Karpas-422 (cell line): ENCODE results near the gene ZNF835. TPM values are rescaled to one million over a fixed set of nuclear protein-coding genes. Genes with fewer than 3 reads are reported as not detected.
"Not testable (repeated sequence)": the region's sequence is repeated elsewhere in the genome, so short reads cannot be mapped to it uniquely, and the experiment has no call there.

ENCODE experiments used
- DNase-seq: peaks from one replicate; pipeline ENCODE4 v3.0.0-alpha.2; 2015
- H2AFZ ChIP-seq: fragments of 200-600 bp; sonication (generic); 2 replicates; pipeline ENCODE4 v1.6.1; 2014; ENCODE audit warnings: antibody characterized with exemption, low read length, mixed read lengths
- H3K27ac ChIP-seq: fragments of 200-600 bp; sonication (generic); 2 replicates; pipeline ENCODE4 v1.5.1; 2014; ENCODE audit warnings: mild to moderate bottlenecking, low read length, moderate library complexity
- H3K27me3 ChIP-seq: fragments of 200-600 bp; sonication (generic); 2 replicates; pipeline ENCODE4 v1.6.1; 2014; ENCODE audit warnings: low read length, mixed read lengths
- H3K36me3 ChIP-seq: fragments of 200-600 bp; sonication (generic); 2 replicates; pipeline ENCODE4 v1.6.1; 2014; ENCODE audit warnings: low read length, mixed read lengths; ENCODE audit not compliant: insufficient read depth
- H3K4me1 ChIP-seq: fragments of 200-600 bp; sonication (generic); 2 replicates; pipeline ENCODE4 v1.6.1; 2014; ENCODE audit warnings: mild to moderate bottlenecking, low read length, mixed read lengths
- H3K4me2 ChIP-seq: fragments of 200-600 bp; sonication (generic); 2 replicates; pipeline ENCODE4 v1.6.1; 2014; ENCODE audit warnings: low read length, low read depth, mild to moderate bottlenecking; ENCODE audit not compliant: poor library complexity, severe bottlenecking
- H3K4me3 ChIP-seq: fragments of 200-600 bp; sonication (generic); 2 replicates; pipeline ENCODE4 v1.5.1; 2014; ENCODE audit warnings: mild to moderate bottlenecking, antibody characterized with exemption, low read length, mixed read lengths
- H3K79me2 ChIP-seq: fragments of 200-600 bp; sonication (generic); 2 replicates; pipeline ENCODE4 v1.6.1; 2014; ENCODE audit warnings: mild to moderate bottlenecking, low read length, mixed read lengths
- H3K9ac ChIP-seq: fragments of 200-600 bp; sonication (generic); 2 replicates; pipeline ENCODE4 v1.6.0; 2014; ENCODE audit warnings: low read length
- H3K9me2 ChIP-seq: fragments of 200-600 bp; sonication (generic), shearing (Covaris generic); replicated peaks from 2 replicates; pipeline ENCODE4 v1.6.0; 2014; ENCODE audit warnings: mild to moderate bottlenecking, low read length, moderate library complexity; ENCODE audit not compliant: insufficient read depth
- H3K9me3 ChIP-seq: fragments of 300-700, 200-600 bp; sonication (generic); 2 replicates; pipeline ENCODE4 v1.6.1; 2014; ENCODE audit warnings: low read length, mixed read lengths
- H4K20me1 ChIP-seq: fragments of 200-600 bp; sonication (generic); 2 replicates; pipeline ENCODE4 v1.6.1; 2014; ENCODE audit warnings: mild to moderate bottlenecking, antibody characterized with exemption, low read length, low read depth; ENCODE audit not compliant: insufficient read depth
- total RNA-seq: library from RNA; depleted of rRNA; stranded (reverse); fragments of >200 nt; shearing (Covaris generic); gene quantifications from 2 replicates; pipeline ENCODE4 v1.2.3, GENCODE V29; 2014; ENCODE audit warnings: low replicate concordance

ZNF835 gene
- total RNA-seq, 1 experiment from 2014 or later, result not detected

DNA sequence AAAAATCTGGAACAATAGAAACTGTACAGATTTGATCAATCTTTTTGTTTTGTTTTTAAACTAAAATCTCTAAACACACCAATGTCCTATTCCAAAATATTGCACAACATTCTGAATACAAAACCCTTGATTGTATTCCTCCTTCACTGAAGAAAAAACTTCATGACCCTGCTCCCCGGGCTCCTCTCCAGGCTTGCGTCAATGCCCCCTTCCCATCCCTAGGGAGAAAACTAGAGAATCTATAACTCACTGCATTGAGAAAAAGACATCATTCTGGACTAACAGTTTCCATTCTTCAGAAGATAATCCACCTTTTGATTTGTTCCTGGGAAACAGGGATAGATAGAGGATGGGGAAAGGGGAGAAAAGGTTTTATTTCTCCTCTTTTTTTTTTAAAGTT, 1.1 kb upstream of the ZNF835 start:
- H3K4me1 ChIP-seq, H3K9me2 ChIP-seq, H3K9ac ChIP-seq, H3K4me3 ChIP-seq, H3K27ac ChIP-seq, H3K36me3 ChIP-seq, H3K4me2 ChIP-seq, H3K79me2 ChIP-seq, H4K20me1 ChIP-seq, H3K27me3 ChIP-seq, H2AFZ ChIP-seq, DNase-seq: not testable (repeated sequence)
- peaks cover 26% of the 10 kb centered on the region for H3K9me3 ChIP-seq

DNA sequence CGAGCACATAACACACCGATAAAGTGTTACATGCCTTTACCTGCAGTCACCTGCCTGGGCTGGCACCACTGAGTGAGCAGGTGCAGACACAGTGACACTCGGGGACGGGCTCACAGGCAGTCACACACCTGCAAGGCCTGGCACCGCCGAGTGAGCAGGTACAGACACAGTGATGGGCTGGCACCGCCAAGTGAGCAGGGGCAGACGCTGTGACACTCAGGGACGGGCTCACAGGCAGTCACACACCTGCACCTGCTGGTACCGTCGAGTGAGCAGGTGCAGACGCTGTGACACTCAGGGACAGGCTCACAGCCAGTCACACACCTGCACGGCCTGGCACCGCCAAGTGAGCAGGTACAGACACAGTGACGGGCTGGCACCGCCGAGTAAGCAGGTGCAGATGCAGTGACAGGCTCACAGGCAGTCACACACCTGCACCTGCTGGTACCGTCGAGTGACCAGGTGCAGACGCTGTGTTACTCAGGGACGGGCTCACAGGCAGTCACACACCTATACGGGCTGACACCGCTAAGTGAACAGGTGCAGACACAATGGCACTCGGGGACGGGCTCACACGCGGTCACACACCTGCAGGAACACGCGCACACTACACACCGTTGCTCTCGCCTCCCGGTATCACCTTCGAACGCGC, 470 bp downstream of the ZNF835 start:
- Histone ChIP-seq H2AFZ (no peak overlapping the region), H3K9ac (no peak overlapping the region), H3K9me3 (peaks cover 31% of the 10 kb centered on the region), H3K4me1 (no peaks in the 10 kb centered on the region), H3K4me2 (no peak overlapping the region), H3K27ac (no peak overlapping the region), H4K20me1 (no peaks in the 10 kb centered on the region), H3K9me2 (no peaks in the 10 kb centered on the region), H3K4me3 (no peak overlapping the region), H3K36me3 (no peaks in the 10 kb centered on the region), H3K79me2 (no peaks in the 10 kb centered on the region), H3K27me3 (no peaks in the 10 kb centered on the region)
- no peak for DNase-seq

DNA sequence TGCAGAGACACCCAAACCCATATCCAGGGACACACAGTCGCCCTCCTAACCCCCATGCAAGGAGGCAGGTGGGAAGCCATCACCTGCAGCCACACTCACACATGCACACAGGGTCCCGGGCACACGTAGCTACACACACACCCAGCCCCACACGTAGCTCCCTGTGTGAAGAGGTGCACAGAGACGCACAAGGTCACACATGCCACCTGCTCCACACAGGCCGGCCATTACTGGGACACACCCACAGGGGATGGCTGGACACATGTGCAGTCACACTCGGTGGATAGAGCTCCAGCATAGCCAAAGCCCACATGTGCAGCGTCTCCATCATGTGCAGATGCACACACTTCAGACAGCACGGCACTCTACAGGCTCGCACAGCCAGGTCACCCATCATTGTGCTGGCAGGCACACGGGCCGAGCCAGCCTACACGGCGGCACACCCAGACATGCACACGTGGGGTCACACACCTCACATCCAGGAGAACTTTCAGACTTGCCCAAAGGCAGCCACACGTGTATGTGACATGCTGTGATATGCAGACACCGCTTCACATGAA, 1.1 kb downstream of the ZNF835 start:
- DNase-seq, result no peak
- Histone ChIP-seq H3K27me3 (no peaks in the 10 kb centered on the region), H2AFZ (no peak overlapping the region), H4K20me1 (no peaks in the 10 kb centered on the region), H3K9me3 (peaks cover 34% of the 10 kb centered on the region), H3K27ac (no peak overlapping the region), H3K79me2 (no peaks in the 10 kb centered on the region), H3K4me3 (no peak overlapping the region), H3K36me3 (no peaks in the 10 kb centered on the region), H3K9ac (no peak overlapping the region), H3K9me2 (no peaks in the 10 kb centered on the region), H3K4me2 (no peak overlapping the region), H3K4me1 (no peaks in the 10 kb centered on the region)

DNA sequence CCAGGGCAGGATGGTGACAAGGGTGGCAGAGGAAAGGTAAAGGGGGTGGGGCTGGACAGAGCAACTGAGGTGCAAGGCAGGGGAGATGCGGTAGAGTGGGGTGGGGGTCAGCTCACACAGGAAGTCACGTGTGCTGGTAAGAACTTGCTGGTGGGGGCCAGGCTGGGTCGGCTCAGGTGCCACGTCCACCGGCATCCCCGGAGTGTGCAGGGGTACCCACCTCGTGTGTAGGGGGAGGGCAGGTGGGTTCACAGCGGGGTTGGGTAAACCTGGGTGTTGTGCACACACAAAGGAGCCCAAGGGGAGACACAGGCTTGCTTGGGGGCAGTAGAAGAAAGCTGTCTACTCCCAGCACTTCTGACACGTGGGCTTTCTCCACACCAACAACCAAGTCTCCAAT, 2.9 kb downstream of the ZNF835 start:
- Histone ChIP-seq H3K9me2 (no peaks in the 10 kb centered on the region), H3K4me3 (no peak overlapping the region), H3K36me3 (no peaks in the 10 kb centered on the region), H3K27me3 (no peaks in the 10 kb centered on the region), H3K9me3 (peaks cover 38% of the 10 kb centered on the region; the same call in 1 of the 2 replicates), H3K27ac (no peak overlapping the region), H3K79me2 (no peaks in the 10 kb centered on the region), H2AFZ (no peak overlapping the region), H3K4me1 (no peaks in the 10 kb centered on the region), H3K9ac (no peak overlapping the region), H3K4me2 (no peak overlapping the region), H4K20me1 (no peaks in the 10 kb centered on the region)
- no peak for DNase-seq

DNA sequence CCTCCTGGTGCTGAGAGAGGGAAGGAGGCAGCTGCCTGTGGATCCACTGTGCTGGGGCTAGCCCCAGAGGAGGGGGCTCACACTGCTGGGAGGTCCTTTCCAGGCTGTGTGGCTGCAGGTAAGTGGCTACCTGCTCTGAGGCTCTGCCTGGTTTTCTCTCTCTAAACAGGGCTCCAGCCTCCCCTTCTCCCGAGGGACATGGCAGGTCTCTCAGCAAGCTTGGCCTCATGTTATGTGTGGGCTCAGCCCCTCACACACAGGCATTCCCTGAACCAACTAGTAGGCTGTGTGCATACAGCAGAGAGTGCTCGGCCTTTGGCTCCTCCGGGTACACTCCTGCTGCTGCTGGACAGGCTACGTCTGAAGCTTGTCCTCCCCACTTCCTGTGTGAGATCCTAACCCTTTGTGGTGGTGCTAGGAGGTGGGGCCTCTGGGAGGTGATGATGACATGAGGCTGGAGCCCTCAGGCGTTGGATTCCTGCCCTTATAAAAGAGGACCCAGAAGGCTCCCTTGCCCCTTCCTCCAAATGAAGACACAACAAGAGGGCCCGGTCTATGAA, 4.2 kb downstream of the ZNF835 start:
- H3K4me2 ChIP-seq, result no peak overlapping the region
- no peaks in the 10 kb centered on the region for H3K4me1 ChIP-seq
- no peaks in the 10 kb centered on the region for H3K27me3 ChIP-seq
- H3K4me3 ChIP-seq, result no peak overlapping the region
- H3K36me3 ChIP-seq, result no peaks in the 10 kb centered on the region
- no peaks in the 10 kb centered on the region for H3K9me2 ChIP-seq
- no peak for DNase-seq
- no peak overlapping the region for H3K27ac ChIP-seq
- H2AFZ ChIP-seq, result no peak overlapping the region
- no peak overlapping the region for H3K9ac ChIP-seq
- no peaks in the 10 kb centered on the region for H3K79me2 ChIP-seq
- H4K20me1 ChIP-seq, result no peaks in the 10 kb centered on the region
- H3K9me3 ChIP-seq, result peaks cover 42% of the 10 kb centered on the region

DNA sequence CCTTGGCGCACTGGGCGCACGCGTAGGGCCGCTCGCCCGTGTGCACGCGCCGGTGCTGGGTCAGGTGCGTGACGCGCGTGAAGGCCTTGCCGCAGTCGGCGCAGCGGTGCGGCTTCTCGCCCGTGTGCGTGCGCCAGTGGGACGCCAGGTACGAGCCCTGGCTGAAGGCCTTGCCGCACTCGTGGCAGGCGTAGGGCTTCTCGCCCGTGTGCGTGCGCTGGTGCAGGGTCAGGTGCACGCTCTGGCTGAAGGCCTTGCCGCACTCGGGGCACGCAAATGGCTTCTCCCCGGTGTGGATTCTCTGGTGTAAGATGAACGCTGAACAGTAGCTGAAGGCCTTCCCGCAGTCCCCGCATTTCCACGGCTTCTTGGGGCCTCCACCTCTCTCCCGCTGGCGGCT, 7.0 kb downstream of the ZNF835 start:
- H3K27me3 ChIP-seq, result no peaks in the 10 kb centered on the region
- no peak overlapping the region for H3K9ac ChIP-seq
- H3K4me3 ChIP-seq, result no peak overlapping the region
- no peak overlapping the region for H3K27ac ChIP-seq
- H3K79me2 ChIP-seq, result no peaks in the 10 kb centered on the region
- DNase-seq, result no peak
- H3K9me3 ChIP-seq, result peaks cover 48% of the 10 kb centered on the region
- H4K20me1 ChIP-seq, result no peaks in the 10 kb centered on the region
- no peaks in the 10 kb centered on the region for H3K4me1 ChIP-seq
- no peaks in the 10 kb centered on the region for H3K36me3 ChIP-seq
- no peak overlapping the region for H3K4me2 ChIP-seq
- H3K9me2 ChIP-seq, result no peaks in the 10 kb centered on the region
- H2AFZ ChIP-seq, result no peak overlapping the region

DNA sequence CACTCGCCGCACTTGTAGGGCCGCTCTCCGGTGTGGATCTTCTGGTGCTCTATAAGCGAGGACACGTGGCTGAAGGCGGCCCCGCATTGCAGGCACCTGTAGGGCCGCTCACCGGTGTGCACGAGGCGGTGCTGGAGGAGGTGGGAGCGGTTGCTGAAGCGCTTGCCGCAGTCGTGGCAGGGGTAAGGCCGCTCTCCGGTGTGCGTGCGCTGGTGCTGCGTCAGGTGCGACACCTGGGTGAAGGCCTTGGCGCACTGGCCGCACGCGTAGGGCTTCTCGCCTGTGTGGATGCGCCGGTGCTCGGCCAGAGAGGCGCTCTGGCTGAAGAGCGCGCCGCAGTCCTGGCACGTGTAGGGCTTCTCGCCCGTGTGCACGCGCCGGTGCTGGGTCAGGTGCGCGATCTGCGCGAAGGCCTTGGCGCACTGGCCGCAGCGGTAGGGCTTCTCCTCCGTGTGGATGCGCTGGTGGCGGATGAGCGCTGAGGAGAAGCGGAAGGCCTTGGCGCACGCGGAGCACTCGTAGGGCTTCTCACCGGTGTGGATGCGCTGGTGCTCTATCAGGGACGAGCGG, 7.5 kb downstream of the ZNF835 start:
- H3K4me3 ChIP-seq, result no peak overlapping the region
- H3K9ac ChIP-seq, result no peak overlapping the region
- H4K20me1 ChIP-seq, result no peaks in the 10 kb centered on the region
- H3K9me3 ChIP-seq, result peaks cover 50% of the 10 kb centered on the region
- no peak overlapping the region for H2AFZ ChIP-seq
- no peaks in the 10 kb centered on the region for H3K4me1 ChIP-seq
- DNase-seq, result no peak
- no peak overlapping the region for H3K4me2 ChIP-seq
- H3K9me2 ChIP-seq, result no peaks in the 10 kb centered on the region
- H3K27me3 ChIP-seq, result no peaks in the 10 kb centered on the region
- no peaks in the 10 kb centered on the region for H3K79me2 ChIP-seq
- no peaks in the 10 kb centered on the region for H3K36me3 ChIP-seq
- no peak overlapping the region for H3K27ac ChIP-seq

DNA sequence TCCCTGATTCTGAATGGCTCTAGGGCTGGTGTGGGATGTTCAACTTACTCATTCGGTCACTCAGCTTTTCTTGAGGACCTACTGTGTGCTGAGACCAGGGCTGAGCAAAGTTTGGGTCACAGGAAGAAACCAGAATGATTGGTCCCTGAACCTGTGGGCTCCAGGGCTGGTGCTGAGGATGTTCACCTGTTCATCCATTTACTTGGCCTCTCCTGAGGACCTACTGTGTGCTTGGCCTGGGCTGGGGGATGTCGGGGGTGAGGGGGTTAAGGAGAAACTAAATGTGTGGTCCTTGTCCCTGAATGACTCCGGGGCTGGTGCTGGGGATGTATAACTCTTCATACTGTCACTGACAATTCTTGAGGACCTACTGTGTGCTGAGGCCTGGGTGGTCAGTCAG, 10.3 kb downstream of the ZNF835 start:
- peaks cover 48% of the 10 kb centered on the region for H3K9me3 ChIP-seq
- no peak overlapping the region for H3K4me2 ChIP-seq
- H3K9me2 ChIP-seq, result no peaks in the 10 kb centered on the region

More for the DNA sequence above, 10.3 kb downstream of the ZNF835 start:
- Histone ChIP-seq H3K4me3 (no peak overlapping the region), H3K36me3 (no peaks in the 10 kb centered on the region), H4K20me1 (no peaks in the 10 kb centered on the region), H3K27me3 (no peaks in the 10 kb centered on the region), H3K4me1 (no peaks in the 10 kb centered on the region), H3K9ac (no peak overlapping the region), H2AFZ (no peak overlapping the region), H3K79me2 (no peaks in the 10 kb centered on the region), H3K27ac (no peak overlapping the region)
- DNase-seq, result no peak
